H1 (cell line): ENCODE data around the gene PAX6. TPM values are rescaled to one million over a fixed set of nuclear protein-coding genes. Genes with fewer than 3 reads are reported as not detected.

ENCODE experiments used
- CTCF ChIA-PET: fragments of 300-600 bp; sonication (Branson Sonifier 250); formaldehyde crosslinking; loops from one replicate; lab custom pipeline; 2021; ENCODE audit not compliant: partially characterized antibody; lab: Charles Lee
- POLR2A ChIA-PET: fragments of 300-600 bp; sonication (Branson Sonifier 250); formaldehyde crosslinking; loops from one replicate; lab custom pipeline; 2021; ENCODE audit warnings: inconsistent platforms; ENCODE audit not compliant: partially characterized antibody; lab: Charles Lee
- DNase-seq, 2 experiments: peaks; one replicate each; pipeline versions ENCODE4 v3.0.0 to v3.0.0-alpha.2; 2010 to 2022; ENCODE audit warnings: low spot score in 2 of 2, low read depth in 1 of 2, mixed read lengths in 1 of 2
- FAIRE-seq: peaks from 2 replicates; lab custom pipeline; 2011; peaks lifted over from hg19 to GRCh38; lab: Jason Lieb, UNC
- H2AFZ ChIP-seq: 2 replicates; pipeline ENCODE4 v1.8.1; 2012; ENCODE audit warnings: low read length, inconsistent platforms
- H2AK5ac ChIP-seq: 2 replicates; pipeline ENCODE4 v1.6.1; 2013; ENCODE audit warnings: low read depth, low read length
- H2BK120ac ChIP-seq: replicated peaks from 2 replicates; pipeline ENCODE3; 2013; ENCODE audit warnings: low read depth, low read length, inconsistent platforms
- H2BK12ac ChIP-seq: 2 replicates; pipeline ENCODE4 v1.6.1; 2013; ENCODE audit warnings: low read depth, low read length
- H2BK15ac ChIP-seq: 2 replicates; pipeline ENCODE4 v1.6.1; 2013; ENCODE audit warnings: low read length
- H2BK20ac ChIP-seq: 2 replicates; pipeline ENCODE4 v1.6.1; 2013; ENCODE audit warnings: low read length
- H2BK5ac ChIP-seq: 2 replicates; pipeline ENCODE4 v1.6.1; 2013; ENCODE audit warnings: low read depth, low read length
- H3K14ac ChIP-seq: 2 replicates; pipeline ENCODE4 v1.6.1; 2013; ENCODE audit warnings: inconsistent platforms; ENCODE audit not compliant: insufficient read length
- H3K18ac ChIP-seq: 2 replicates; pipeline ENCODE4 v1.6.1; 2013; ENCODE audit warnings: low read length; ENCODE audit errors: extremely low read depth
- H3K23ac ChIP-seq: 2 replicates; pipeline ENCODE4 v1.6.1; 2013; ENCODE audit warnings: inconsistent platforms; ENCODE audit not compliant: insufficient read length
- H3K23me2 ChIP-seq: 2 replicates; pipeline ENCODE4 v1.6.1; 2013; ENCODE audit warnings: low read depth, low read length
- H3K27ac ChIP-seq: 2 replicates; pipeline ENCODE4 v1.6.1; 2011; ENCODE audit warnings: low read depth, low read length, inconsistent platforms
- H3K27me3 ChIP-seq, 4 experiments: replicated peaks in 1 of 4; 1 replicate in 1 of 4; 2 replicates in 3 of 4; pipeline versions ENCODE4 v1.6.1 to v1.8.1; 2011 to 2013; ENCODE audit warnings: low read length in 3 of 4, mild to moderate bottlenecking in 3 of 4, inconsistent platforms in 2 of 4, mixed read lengths in 2 of 4, moderate library complexity in 1 of 4; ENCODE audit not compliant: control insufficient read depth in 3 of 4, insufficient read depth in 3 of 4; ENCODE audit errors: extremely low read depth in 1 of 4
- H3K36me3 ChIP-seq, 4 experiments: 2 replicates each; pipeline versions ENCODE4 v1.6.1 to v1.8.1; 2011 to 2013; ENCODE audit warnings: mild to moderate bottlenecking in 4 of 4, low read length in 3 of 4, moderate library complexity in 2 of 4, control low read depth in 1 of 4, inconsistent platforms in 1 of 4; ENCODE audit not compliant: insufficient read depth in 4 of 4, control insufficient read depth in 2 of 4
- H3K4ac ChIP-seq: replicated peaks from 2 replicates; pipeline ENCODE3; 2013; ENCODE audit warnings: low read length, low read depth, mixed read lengths, inconsistent platforms; ENCODE audit not compliant: insufficient read length
- H3K4me1 ChIP-seq, 4 experiments: replicated peaks in 1 of 4; 1 replicate in 1 of 4; 2 replicates in 3 of 4; pipeline versions ENCODE4 v1.6.1 to v1.8.1; 2011 to 2013; ENCODE audit warnings: low read length in 3 of 4, inconsistent platforms in 2 of 4, mixed read lengths in 1 of 4; ENCODE audit not compliant: insufficient read depth in 4 of 4, control insufficient read depth in 3 of 4
- H3K4me2 ChIP-seq, 2 experiments: 2 replicates each; pipeline versions ENCODE4 v1.6.1 to v1.8.1; 2011 to 2013; ENCODE audit warnings: low read depth in 2 of 2, low read length in 2 of 2, control low read depth in 1 of 2, inconsistent platforms in 1 of 2, mild to moderate bottlenecking in 1 of 2; ENCODE audit not compliant: insufficient read depth in 1 of 2
- H3K4me3 ChIP-seq, 4 experiments: fragments of 200-600, 300-600 bp in 1 of 4; sonication (generic), shearing (Covaris generic), sonication (Bioruptor Twin) in 1 of 4; 2 replicates each; pipeline versions ENCODE4 v1.5.1 to v1.8.1; 2011 to 2016; ENCODE audit warnings: low read length in 4 of 4, low read depth in 3 of 4, control low read depth in 2 of 4, inconsistent platforms in 2 of 4, mild to moderate bottlenecking in 2 of 4, mixed read lengths in 1 of 4, moderate library complexity in 1 of 4; ENCODE audit not compliant: insufficient read depth in 2 of 4; ENCODE audit errors: extremely low read depth in 1 of 4
- H3K56ac ChIP-seq: replicated peaks from 2 replicates; pipeline ENCODE3; 2013; ENCODE audit warnings: low read depth, mild to moderate bottlenecking, mixed read lengths, low read length, inconsistent platforms; ENCODE audit not compliant: insufficient read length
- H3K79me1 ChIP-seq: 2 replicates; pipeline ENCODE4 v1.6.1; 2013; ENCODE audit warnings: low read depth, low read length, control low read depth
- H3K79me2 ChIP-seq, 2 experiments: 2 replicates each; pipeline versions ENCODE4 v1.6.1 to v1.8.1; 2012 to 2013; ENCODE audit warnings: low read length in 2 of 2, mild to moderate bottlenecking in 2 of 2, inconsistent platforms in 1 of 2; ENCODE audit not compliant: insufficient read depth in 2 of 2, control insufficient read depth in 1 of 2
- H3K9ac ChIP-seq, 4 experiments: replicated peaks in 1 of 4; 1 replicate in 1 of 4; 2 replicates in 3 of 4; pipeline versions ENCODE4 v1.6.1 to v1.8.1; 2011 to 2013; ENCODE audit warnings: low read depth in 3 of 4, low read length in 3 of 4, control low read depth in 2 of 4, mild to moderate bottlenecking in 2 of 4, moderate library complexity in 2 of 4, inconsistent platforms in 1 of 4; ENCODE audit errors: extremely low read depth in 1 of 4
- H3K9me3 ChIP-seq, 2 experiments: 2 replicates each; pipeline versions ENCODE4 v1.6.1 to v1.8.1; 2012 to 2013; ENCODE audit warnings: mild to moderate bottlenecking in 2 of 2, moderate library complexity in 2 of 2, control low read depth in 1 of 2, inconsistent platforms in 1 of 2, low read depth in 1 of 2, low read length in 1 of 2, mixed read lengths in 1 of 2; ENCODE audit not compliant: insufficient read depth in 2 of 2
- H4K20me1 ChIP-seq, 2 experiments: replicated peaks in 1 of 2; 2 replicates each; pipeline versions ENCODE3 to v1.8.1; 2011 to 2013; ENCODE audit warnings: inconsistent platforms in 2 of 2, low read length in 2 of 2, mild to moderate bottlenecking in 1 of 2; ENCODE audit not compliant: insufficient read depth in 2 of 2, control insufficient read depth in 1 of 2
- H4K5ac ChIP-seq: 2 replicates; pipeline ENCODE4 v1.6.1; 2013; ENCODE audit warnings: low read length, low read depth, mixed read lengths, inconsistent platforms; ENCODE audit not compliant: insufficient read length
- H4K8ac ChIP-seq: 2 replicates; pipeline ENCODE4 v1.8.0; 2013; ENCODE audit warnings: mild to moderate bottlenecking, moderate library complexity, low read length, inconsistent platforms; ENCODE audit not compliant: insufficient read depth; ENCODE audit errors: extremely low read depth
- H4K91ac ChIP-seq: replicated peaks from 2 replicates; pipeline ENCODE3; 2013; ENCODE audit warnings: low read length, mixed read lengths, inconsistent platforms; ENCODE audit not compliant: insufficient read length
- CBX8 ChIP-seq: fragments of 300-800, 300-1000 bp; sonication (generic); IDR thresholded peaks from 2 replicates; pipeline ENCODE4 v1.7.1; 2016; ENCODE audit warnings: low read depth, low read length, borderline replicate concordance
- EGR1 ChIP-seq: IDR thresholded peaks from 2 replicates; pipeline ENCODE4 v1.6.1; 2011; ENCODE audit warnings: low read depth, low read length, borderline replicate concordance
- TCF12 ChIP-seq: IDR thresholded peaks from 2 replicates; pipeline ENCODE4 v1.6.1; 2011; ENCODE audit warnings: low read depth, mild to moderate bottlenecking, low read length
- polyA plus RNA-seq, 7 experiments: library from polyadenylated mRNA; depleted of rRNA in 3 of 7; stranded (reverse) in 5 of 7; unstranded in 2 of 7; fragments of >200 nt in 5 of 7; fragments of 200-250 nt in 2 of 7; gene quantifications; 1 replicate in 5 of 7; 2 replicates in 1 of 7; 4 replicates in 1 of 7; pipeline versions ENCODE4 v1.2.1 to v1.2.3, GENCODE V29; 2011 to 2013; ENCODE audit warnings: missing spikeins in 2 of 7, mixed read lengths in 2 of 7
- total RNA-seq: library from RNA; stranded (reverse); fragmentation: NEBNext Ultra II Directional; extraction: Animal tissue kit (Norgen Biotek cat#: 25700); gene quantifications from 2 replicates; pipeline ENCODE4 v1.2.1, GENCODE V29; 2021
- TF ChIP-seq, protein P1 (sequence below): IDR thresholded peaks from 2 replicates; pipeline ENCODE4 v1.6.1; 2012; ENCODE audit warnings: inconsistent platforms

Gene PAX6
- total and polyA plus RNA-seq, 2 of the 8 experiments (the other 6 are each of a cell fraction or from before 2014, with no cell fraction given): 0.30 to 0.65 TPM

DNA sequence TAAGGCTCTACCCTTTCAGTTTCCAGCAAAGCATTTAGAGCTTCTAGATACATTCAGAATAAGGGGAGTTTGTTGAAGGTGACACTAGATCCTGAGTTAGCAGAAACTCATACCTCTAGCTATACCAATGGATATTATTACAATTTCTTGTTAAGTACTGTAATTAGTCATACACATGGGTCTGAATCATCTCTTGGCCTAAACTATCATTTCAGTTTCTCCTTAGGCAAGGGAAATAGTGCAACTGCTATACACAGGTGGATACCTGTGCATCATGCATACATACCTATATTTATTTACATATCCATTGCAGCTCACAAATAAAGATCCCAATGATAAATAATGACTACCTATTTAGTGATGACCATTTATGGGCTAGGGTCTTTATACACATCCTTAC is 45.1 kb upstream of the PAX6 start:
- FAIRE-seq (no peak), DNase-seq (no peak)
- H3K23ac ChIP-seq: no peak overlapping the region
- H3K9ac ChIP-seq: no peak overlapping the region
- H3K79me2 ChIP-seq: no peaks in the 10 kb centered on the region
- no peak overlapping the region for H2AK5ac ChIP-seq
- H2BK15ac ChIP-seq: no peak overlapping the region
- no peaks in the 10 kb centered on the region; a peak in 1 of 4 replicates for H3K9me3 ChIP-seq
- H2BK5ac ChIP-seq: no peak overlapping the region
- no peaks in the 10 kb centered on the region for H3K4me1 ChIP-seq
- H3K18ac ChIP-seq: no peak overlapping the region
- no peak overlapping the region for H4K91ac ChIP-seq
- no peaks in the 10 kb centered on the region for H3K36me3 ChIP-seq
- H3K56ac ChIP-seq: no peak overlapping the region
- CTCF ChIA-PET: interaction anchor here (1.1 to 1.2 kb wide), 3 partner anchors 9 to 102 kb away, joined by 3 read pairs; no protein-coding TSS in a partner anchor
- no peaks in the 10 kb centered on the region for H4K20me1 ChIP-seq
- no peak overlapping the region for H4K5ac ChIP-seq
- no peak overlapping the region for H3K4me3 ChIP-seq
- H3K79me1 ChIP-seq: no peaks in the 10 kb centered on the region
- H3K23me2 ChIP-seq: no peaks in the 10 kb centered on the region
- no peak overlapping the region for H2BK20ac ChIP-seq
- no peak overlapping the region for H3K27ac ChIP-seq
- H3K4me2 ChIP-seq: no peak overlapping the region
- no peaks in the 10 kb centered on the region for H3K27me3 ChIP-seq
- no peak overlapping the region for H3K4ac ChIP-seq
- POLR2A ChIA-PET: no interaction called here
- H2BK120ac ChIP-seq: no peak overlapping the region
- H3K14ac ChIP-seq: no peak overlapping the region
- no peak overlapping the region for H4K8ac ChIP-seq
- H2BK12ac ChIP-seq: no peak overlapping the region
- H2AFZ ChIP-seq: no peak overlapping the region
- no peak for TF ChIP-seq EGR1
- TF ChIP-seq, protein P1, sequence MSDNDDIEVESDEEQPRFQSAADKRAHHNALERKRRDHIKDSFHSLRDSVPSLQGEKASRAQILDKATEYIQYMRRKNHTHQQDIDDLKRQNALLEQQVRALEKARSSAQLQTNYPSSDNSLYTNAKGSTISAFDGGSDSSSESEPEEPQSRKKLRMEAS: no peak
- no peak for TF ChIP-seq CBX8
- TF ChIP-seq TCF12: no peak
